Myocyte (in vitro differentiated cells): Measurements from ENCODE around the gene IQSEC1. TPM values are rescaled to one million over a fixed set of nuclear protein-coding genes. Genes with fewer than 3 reads are reported as not detected.

Experiments used
- DNase-seq: peaks from one replicate; pipeline ENCODE4 v3.0.0-alpha.2; 2012; ENCODE audit warnings: low read depth
- total RNA-seq: library from RNA; depleted of rRNA; stranded (reverse); fragments of >200 nt; gene quantifications from 2 replicates; pipeline ENCODE4 v1.2.3, GENCODE V29; 2014

IQSEC1 gene
- total RNA-seq, 1 donor from 2014 or later: 15.6 TPM

DNA sequence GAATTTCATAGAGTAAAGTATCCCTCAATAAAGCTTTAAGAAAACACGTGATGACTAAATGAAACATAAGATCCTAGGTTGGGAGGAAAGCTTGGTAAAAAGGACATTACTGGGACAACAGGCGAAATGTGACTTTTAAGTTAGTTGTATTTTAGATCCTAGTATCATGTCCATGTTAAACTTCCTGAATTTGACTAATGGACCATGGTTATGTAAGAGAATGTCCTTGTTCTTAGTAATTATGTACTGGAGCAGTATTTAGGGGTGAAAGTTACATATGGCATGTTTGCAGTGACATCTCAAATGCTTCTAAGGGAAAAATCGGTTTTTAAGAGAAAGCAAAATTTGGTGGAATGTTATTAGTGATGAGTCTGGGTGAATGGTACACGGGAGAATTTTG lies 69.6 kb downstream of the IQSEC1 start:
- DNase-seq: no peak

DNA sequence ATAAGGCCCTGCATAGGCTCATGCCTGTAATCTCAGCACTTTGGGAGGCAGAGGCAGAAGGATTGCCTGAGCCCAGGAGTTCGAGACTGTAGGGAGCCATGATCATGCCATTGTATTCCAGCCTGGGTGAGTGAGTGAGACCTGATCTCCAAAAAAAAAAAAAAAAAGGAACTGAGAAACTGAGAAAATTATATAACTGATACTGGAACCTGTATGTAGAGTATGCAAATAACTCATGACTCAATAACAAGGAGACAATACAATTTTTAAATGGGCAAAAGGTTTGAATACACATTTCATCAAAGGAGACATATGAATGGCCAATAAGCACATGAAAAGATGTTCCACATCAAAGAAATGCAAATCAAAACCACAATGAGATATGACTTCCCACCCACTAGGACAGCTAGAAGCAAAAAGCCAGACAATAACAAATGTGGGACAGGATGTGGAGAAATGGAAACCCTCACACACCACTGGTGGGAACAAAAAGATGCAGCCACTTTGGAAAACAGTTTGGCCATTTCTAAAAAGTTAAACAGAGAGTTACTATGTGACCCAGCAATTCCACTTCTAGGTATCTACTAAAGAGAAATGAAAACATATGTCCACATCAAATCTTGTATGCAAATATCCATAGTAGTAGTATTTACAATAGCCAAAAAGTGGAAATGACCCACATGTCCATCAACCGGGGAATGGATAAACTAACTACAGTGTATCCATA lies 70.7 kb downstream of the IQSEC1 start:
- DNase-seq: no peak

DNA sequence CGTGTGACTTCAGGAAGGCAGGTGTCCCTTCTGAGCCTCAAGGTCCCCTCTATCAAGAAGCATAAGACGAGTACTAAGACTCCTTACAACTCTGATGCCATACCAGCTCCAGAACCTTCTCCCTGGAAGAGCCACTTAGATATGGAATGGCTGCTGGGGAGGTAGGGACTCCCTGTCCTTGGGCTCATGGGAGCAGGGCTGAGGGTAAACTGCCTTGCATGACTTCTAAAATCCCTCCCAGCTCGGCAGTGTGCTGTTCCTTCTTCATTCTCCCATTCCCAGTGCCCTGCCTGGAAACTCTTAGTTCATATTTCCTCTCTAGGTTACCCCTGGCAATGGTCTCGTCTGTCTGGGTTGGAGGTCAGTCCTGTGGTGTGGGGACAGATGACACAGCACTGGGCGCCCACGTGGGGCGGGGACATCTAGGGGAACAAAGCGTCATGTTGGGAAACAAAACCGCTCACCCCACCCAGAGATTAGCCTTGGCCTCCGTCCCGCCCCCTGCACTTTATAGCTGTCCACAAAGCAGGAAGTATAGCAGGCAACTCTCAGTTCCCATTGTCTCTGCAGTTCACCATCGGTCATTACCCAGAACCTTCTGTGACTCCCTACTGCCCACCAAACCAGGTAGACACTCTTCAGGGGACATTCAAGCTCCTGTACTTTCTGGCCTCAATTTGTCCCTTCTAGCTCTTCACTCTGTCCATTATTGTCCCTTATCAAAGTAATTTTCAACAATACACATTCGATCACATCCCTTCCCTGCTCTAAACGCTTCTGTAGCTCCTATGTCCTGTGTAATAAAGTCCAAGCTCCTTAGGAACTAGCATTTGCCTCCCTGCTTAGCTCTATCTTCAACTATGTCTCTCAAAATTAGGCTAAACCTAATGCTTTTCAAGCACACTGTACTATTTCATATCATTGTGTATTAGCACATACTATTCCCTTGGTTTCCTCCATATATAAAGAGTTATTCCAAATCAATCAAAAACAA lies 73.8 kb downstream of the IQSEC1 start:
- no peak for DNase-seq

DNA sequence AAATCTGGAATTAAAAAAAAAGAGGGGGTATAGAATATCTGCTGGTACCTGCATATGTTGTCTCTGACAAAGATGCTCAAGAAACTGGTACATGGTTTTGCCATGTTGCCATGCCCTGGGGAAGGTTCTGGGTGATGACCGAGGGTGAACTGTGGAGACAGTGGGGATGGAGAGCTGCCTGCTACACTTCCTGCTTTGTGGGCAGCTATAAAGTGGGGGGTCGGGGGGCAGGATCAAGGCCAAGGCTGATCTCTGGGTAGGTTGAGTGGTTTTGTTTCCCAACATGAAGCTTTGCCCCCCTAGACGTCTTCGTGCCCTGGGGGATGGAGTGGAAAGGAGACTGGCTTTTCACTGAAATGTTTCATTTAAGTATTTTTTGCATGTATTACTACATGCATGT lies 74.6 kb downstream of the IQSEC1 start:
- DNase-seq: no peak

DNA sequence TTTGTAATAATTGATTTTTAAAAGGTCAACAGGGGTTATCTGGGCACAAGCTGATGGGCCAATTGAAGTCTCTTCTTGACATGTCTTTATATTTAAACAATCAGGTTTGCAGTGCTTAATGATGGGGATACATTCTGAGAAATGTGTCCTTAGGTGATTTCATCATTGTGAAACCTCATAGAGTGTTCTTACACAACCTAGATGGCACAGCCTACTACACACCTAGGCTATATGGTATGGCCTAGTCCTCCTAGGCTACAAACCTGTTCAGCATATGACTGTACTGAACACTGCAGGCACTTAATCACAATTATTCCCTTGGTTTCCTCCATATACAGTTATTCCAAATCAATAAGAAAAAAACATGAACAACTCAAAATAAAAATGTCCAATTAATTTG lies 75.8 kb downstream of the IQSEC1 start:
- no peak for DNase-seq

DNA sequence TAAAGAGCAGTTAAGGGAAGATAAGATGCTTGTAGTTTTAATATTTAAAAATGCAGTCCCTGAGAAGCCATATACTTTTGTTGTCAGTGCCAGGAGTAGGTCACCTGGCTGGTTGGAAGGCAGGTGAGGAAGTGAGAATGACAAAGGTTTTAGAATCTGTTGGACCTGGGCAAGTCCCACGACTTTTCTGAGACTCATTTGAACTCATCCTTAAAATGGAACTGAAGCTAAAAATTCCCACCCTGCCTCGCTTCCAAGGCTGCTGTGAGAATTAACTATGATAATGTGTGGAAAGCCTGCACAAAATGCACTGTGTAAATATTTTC lies 77.1 kb downstream of the IQSEC1 start:
- DNase-seq: no peak

DNA sequence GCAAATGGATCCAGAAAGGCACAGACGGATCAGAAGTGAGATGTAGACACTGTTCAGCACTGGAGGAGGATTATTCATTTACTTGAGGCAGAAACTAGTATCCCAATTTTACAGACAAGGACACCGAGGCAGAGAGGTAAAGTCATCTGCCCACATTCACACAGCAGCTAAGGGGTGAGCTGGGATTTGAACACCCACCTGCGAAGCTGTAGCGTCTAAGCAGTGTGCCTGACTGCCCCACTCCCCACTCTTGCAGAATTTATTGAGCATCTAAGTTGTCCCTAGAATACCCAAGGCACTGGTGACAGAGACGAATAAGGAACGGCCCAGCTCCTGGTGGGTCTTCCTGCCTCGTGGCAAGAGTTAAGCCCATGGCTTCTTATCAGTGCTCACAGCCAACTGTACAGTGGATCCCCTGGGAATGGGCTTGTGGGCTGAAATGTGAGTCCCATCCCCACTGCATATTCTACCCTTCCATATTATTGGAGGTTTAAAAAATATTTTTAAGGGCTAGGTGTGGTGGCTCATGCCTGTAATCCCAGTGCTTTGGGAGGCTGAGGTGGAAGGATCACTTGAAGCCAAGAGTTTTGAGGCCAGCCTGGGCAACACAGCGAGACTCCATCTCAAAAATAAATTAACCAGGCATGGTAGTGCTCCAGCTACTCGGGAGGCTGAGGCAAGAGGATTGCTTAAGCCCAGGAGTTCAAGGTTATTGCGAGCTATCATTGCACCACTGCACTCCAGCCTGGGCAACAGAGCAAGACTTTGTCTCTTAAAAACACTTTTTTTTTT lies 77.6 kb downstream of the IQSEC1 start:
- no peak for DNase-seq

DNA sequence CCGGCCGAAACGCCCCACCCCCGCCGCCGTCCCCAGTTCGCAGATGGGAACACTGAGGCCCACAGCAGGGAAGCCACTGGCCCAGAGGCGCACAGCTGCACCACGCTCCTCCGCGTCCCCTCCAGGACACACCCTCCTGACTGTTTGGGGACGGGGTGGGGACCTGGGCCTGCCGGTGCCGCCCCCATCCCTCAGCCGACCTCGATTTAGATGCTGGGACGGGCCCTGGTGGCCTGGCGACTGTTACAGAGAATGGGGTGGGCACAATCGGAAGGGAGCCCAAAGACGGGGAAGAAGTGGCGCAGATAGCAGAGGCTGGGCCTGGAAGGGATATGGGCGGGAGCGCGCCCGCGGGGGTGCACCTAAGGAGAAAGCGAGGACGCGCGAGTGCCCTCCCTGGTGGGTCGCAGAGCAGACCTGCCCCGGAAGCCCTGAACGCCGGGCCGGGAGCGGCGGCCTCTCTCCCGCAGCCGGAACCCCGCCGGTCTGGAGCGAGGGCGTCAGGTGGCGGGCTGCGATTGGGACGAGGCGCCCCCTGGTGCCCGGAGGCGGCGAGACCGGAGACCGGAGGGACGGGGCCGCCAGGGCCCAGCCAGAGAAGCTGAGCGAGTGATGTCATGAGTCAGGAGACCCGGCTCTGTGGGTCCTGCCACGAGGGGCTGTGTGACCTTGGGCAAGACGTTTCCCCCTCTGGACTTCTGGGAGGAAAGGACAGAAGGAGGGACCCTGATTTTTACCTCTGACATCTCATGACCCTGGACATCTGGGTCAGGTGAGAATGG lies 78.4 kb downstream of the IQSEC1 start:
- peak; percentile 81 for DNase-seq

DNA sequence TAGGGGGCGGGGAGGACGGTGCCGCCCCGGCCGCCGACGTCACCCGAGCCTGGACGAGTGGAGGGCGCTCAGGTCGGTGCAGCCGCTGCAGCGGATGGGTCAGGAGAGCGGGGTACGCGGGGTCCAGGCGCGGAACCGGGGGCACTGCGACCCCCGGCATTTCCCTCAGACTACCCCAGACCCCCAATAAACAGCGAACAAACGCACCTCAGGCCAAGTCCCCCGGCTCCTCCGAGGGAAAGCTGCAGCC lies 78.9 kb downstream of the IQSEC1 start:
- no peak for DNase-seq

DNA sequence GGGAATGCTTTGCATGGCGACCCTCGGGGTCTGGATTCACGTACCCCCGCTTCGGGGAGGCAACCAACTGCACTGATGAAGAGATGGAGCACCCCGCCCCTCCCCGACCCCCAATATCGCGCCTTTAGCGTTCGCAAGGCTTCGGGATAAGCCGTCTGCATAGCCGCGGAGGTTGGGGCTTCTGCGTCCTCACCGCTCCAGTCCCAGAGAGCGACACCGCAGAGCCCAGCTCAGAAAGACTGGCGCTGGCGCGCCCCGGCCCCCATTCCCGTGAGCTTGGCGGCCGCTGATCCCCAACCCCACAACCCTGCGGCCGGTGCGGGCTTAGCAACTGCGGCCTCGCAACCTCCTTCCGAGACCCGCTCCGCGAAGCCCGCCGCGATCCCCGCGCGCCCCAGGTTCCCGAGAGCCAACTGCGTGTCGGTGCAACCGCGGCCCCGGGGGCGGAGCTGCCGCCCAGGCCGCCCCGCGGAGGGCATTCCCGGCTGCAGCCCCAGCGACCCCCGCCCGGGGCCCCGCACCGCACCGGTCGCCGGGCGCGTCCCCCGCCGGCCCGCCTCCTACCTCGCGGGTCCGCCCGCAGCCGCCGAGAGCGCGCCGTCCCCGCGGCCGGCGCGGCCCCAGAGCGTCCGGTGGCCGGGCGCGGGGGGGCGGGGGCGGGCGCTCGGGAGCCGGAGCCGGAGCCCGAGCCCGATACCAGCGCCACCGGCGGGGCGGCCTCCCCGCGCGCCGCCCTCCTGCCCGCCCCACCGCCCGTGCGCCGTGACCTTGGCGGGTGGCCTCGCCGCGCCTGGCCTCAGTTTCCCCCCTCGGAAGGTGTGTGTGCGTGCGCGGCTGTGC lies 79.5 kb downstream of the IQSEC1 start:
- no peak for DNase-seq

DNA sequence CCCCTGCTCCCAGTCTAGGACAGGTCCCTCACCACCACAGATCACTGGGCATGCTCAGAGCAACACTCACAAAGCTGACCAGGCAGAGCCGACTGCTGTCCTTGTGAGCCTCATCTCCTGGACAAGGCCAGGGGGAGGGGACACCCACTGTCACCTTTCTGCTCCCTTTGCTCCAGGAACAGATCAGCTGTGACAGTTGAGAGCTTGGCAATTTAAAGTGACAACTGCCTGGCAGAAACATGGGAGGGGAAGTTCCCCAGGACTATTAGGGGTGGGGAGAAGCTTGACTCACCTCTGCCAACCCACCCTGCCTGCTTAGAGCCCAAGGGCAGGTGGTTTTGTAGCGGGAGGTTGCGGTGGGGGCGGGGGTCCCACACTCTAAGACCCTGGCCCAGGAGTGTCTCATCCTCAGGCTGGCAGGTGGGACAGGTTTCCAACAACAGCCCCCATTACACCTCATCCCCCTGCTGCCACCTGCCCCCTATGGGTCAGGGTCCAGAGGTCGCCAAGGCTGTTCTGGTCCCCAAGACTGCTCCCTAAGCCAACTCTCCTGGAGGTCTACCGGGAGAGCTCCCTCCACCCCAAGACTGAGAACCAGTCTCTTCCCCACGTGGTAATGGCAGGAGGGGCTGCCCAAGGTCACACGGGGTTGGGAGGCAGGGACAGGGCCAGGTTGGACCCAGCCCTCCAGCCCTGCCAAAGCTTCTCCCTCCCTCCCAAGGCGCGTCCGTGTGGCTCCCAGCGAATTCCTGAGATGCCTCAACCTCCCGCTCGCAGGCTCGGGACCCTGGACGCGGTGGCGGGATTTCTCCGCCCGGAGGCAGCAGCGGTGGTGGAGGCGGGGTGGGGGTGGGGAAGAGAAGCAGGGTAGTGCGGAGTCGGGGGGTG lies 80.4 kb downstream of the IQSEC1 start:
- peak; percentile 49 for DNase-seq

DNA sequence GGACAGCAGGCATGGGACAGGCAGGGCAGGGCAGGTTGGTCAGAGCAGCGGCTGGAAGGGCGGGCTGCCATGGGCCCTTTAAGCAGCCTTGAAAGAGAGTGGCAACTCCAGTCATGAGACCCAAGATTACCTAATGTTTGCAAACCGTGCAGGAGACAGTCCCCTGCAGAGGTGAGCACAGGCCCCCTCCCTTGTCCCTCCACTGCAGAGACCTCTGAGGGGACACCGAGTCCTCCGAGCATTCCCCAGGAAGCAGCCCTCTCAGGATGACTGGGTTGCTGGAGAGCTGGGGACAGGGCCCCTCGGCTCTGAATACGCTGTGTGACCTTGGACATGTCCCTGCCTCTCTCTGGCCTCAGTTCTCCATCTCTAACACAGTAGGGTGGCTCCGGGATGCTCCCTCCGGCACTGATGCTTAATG lies 81.4 kb downstream of the IQSEC1 start:
- no peak for DNase-seq

DNA sequence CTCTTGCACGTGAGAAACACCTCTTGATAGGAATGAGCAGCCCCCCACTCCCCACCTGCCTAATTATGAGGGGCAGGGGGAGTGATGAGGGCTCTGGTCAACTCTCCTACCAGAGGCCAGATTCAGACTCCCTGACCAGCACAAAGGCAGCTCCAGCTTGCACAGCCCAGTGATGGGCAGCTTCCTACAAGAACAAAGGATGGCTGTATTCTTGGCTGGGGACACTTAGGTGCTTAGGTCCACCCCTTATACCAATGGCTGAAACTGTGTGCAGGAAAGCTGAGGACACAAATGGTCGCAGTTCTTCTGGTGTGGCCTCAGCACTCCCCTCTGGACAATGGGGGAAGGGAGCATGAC lies 81.8 kb downstream of the IQSEC1 start:
- no peak for DNase-seq

DNA sequence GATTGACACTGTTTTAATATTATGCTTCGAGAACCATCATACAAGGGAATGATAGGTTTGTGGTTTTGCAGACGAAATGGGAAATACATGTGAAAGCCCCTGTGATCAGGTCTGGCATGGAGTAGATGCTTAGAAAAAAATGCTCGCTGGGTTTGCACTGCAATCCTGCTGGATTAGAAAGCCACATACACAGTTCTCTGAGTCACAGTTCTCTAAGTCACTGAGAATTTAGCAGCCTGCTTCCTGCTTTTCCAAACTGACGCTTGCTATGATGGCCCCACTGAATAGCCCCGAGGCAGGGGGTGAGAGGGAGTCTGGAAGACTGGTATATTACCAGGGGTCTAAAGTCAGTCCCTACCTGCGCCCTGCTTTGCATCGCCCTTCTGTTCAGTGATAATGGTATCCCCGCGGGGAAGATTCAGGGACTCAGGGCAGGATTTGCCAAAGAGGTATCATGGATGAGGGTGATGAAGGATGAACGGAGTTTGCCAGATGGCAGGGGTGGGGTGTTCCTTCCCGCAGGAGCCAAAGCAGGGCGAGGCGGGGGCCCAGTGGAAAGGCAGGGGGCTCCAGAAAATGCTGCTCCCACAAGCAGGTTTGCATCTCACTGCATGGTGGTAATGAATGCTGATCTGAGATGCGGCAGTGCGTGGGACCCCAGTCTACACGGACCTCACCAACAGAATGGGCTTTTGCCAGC lies 82.3 kb downstream of the IQSEC1 start:
- peak; percentile 46 for DNase-seq

DNA sequence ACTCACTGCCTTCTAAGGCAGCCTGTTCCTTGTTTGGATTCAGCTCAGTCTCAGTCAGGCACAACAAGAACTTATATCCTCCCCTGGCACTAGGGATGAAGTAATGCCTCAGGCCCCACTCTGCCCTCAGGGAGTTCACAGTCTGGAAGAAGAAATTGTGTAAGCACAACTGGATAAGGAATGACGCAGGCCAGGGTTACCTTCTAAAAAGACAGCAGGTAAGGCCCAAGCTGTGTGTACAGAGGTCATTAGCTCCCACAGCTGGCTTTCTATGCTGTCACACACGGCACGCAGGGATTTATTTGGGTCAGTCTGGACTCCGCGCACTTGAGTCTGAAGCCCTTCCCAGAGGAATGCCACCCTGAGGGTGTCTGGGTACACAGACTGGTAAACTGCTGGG lies 82.9 kb downstream of the IQSEC1 start:
- no peak for DNase-seq

DNA sequence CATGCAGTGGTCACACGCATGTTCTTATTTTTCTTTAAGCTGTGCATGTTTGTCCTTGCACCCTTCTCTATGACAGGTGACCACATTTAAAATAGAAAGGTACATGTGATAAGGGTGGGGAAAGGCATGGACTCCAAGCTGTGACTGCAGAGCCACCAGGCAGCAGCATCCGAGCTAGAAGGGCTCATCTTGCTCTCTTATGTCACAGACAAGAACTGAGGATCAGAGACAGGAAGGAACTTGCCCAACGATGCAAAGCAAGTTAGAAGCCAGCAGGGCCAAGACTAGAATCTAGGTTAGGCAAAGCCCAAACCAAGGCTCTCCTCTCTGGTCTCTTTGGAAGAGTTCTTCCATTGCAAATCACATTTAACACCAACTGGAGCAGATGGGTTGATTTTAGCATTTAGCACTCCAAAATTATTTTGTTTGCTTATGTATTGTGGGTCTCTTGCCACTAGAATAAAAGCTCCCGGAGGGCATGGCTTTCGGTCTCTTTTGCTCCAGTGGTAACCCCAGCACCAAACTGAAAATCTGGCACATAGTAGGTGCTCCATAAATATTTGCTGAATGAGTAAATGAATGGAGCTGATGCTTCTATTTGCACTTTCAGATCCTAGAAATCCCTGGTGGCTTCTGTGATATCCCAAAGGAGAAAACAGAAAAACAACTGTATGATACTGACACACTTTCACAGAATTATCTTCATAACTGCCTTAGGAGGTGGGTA lies 84.3 kb downstream of the IQSEC1 start:
- DNase-seq: no peak

DNA sequence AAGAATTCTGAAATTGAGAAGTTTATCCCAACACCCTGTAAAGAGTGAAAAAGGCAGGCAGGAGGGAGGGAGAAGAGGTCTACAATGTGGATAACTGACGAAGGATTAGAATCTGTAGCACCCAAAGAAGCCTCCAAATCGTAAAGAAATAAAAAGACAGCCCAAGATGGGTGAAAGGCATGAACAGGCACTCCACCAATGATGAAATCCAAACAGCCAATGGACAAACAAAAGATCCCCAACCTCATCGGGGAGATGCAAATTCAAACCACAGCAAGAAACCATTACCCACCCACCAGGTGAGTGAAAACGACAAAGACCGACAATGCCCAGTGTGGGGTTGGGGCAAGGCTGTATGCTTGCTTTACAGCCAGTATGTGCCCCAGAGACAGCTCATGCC lies 85.6 kb downstream of the IQSEC1 start:
- DNase-seq: no peak

DNA sequence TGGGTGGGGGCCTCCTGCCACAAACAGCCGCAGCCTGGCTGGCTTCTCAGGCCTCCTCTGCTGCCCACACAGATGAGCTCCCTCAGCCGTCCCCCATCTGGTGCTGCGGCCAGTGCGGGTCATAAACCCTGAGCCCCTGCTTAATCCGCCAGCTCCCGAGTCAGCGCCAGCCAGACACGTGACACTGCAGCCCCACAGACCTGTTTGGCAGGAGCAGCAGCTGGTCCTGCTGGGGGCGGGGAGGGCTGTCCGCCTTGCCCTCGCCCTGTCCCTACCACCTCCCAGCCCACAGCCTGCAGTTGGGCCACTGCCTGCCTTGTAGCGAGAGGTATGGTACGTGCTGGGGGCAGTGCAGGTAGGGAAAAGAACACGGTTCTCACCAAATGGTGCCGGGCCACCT lies 86.2 kb downstream of the IQSEC1 start:
- DNase-seq: peak; percentile 56
